HG03139 (cell line): ENCODE results near the gene RASSF7.
A peak's percentile ranks its signal among the peaks of the same experiment; 100 is the strongest.
"Not testable (repeated sequence)": the region's sequence is repeated elsewhere in the genome, so short reads cannot be mapped to it uniquely, and the experiment has no call there.

Experiments
- ATAC-seq: cut with Tn5 transposase; IDR thresholded peaks from one replicate; pipeline ENCODE4 v1.9.1; 2021; ENCODE audit not compliant: unreplicated experiment

RASSF7 gene

GRCh38 chr11:563812-564578 is 3.2 kb downstream of the RASSF7 start:
- no peak for ATAC-seq

DNA sequence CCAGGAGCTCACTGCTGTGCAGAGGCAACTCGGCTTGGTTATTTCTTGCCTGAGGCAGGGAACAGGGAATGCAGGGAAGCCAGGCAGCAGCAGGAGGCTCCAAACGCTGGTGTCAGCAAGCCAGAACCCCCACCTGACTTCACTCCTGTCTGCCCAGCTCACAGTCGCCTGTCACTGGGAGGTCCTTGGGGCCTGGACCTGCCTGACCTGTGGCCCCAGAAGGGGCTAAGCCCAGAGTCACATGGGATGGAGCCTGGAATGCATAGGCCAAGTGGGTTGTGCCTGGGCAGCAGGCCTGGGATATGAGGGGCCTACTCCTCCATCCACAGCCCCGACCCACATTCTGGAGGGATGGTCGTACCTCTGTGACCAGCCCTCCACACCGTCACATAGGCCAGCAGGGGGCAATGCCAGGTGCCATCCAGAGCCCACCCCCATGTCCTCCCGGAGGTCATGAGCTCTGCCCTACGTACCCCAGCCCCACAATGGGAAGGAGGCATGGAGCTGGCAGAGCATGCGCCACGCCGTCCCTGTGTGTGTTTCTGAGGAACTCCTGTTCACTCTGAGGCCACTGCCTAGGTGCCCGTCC is 5.2 kb downstream of the RASSF7 start:
- ATAC-seq = no peak

DNA sequence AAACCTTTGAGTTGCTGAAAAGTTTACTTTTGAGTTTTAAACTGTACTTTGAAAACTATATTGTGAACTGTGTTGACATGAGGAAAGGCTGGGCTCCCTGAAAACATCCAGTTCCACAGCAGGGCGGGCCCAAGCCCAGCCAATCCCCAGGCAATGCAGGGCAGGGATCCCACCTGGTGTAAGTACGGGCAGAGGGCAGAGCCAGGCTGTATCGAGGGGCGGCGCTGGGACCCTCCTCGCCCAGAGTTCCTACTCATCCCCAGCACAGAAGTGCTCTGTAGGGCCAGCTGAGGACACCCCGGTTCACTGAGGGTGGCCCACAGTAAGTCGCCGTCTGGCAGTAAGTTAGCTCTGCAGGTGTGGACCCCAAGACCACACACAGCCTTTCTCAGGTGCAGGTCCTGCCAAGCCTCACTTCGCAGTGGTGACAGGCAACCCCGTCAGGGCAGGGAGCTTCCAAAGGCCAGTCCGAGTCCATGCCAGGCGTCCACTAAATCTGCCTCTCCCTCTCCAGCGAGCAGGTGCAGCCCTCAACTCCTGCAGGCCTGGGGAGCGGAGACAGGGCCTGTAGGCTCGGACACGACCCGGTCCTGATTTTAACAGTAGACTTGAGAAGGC is 6.3 kb downstream of the RASSF7 start:
- no peak for ATAC-seq

- ATAC-seq = no peak
Observed at GRCh38 chr11:567629-568292, 7.0 kb downstream of the RASSF7 start.

GRCh38 chr11:568306-569157 is 7.8 kb downstream of the RASSF7 start:
- ATAC-seq = peak; percentile 88

DNA sequence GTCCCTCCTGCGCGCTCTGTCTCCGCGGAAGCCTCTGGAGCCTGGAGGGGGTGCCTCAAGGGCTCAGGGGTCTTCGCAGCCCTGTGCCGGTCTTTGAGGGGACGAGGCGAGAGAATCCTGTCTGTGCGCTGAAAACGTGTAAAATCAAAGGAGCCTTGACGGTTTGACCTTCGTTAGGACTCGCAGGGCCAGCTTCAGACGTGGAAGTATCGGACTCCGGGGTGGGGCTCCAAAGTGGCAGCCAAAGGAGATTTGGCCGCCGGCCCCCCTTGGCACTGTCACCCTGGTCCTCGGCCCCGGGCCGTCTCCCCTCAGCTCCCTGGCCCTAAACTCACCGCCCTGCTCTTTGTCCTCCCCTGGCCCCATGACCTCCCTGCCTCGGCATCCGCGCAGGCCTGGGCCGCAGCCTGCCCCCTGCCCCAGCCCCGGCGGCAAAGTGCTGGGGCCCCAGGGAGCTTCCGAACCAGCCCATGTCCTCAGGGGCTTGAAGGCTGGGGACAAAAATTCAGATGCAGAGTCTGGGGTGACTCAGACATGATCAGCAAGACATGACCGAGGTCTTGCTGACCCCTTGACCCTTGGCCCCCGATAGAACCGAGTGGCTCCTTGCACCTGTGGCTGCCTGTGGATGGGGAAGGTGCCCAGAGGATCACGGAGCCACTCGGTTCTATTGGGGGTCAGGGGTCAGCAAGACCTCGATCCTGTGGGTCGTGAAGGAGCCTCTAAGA is 8.6 kb downstream of the RASSF7 start:
- no peak for ATAC-seq

GRCh38 chr11:571802-572185 is 11.0 kb downstream of the RASSF7 start:
- no peak for ATAC-seq

GRCh38 chr11:573146-573759 is 12.5 kb downstream of the RASSF7 start:
- no peak for ATAC-seq

GRCh38 chr11:574031-574570 is 13.3 kb downstream of the RASSF7 start:
- not testable (repeated sequence) for ATAC-seq

DNA sequence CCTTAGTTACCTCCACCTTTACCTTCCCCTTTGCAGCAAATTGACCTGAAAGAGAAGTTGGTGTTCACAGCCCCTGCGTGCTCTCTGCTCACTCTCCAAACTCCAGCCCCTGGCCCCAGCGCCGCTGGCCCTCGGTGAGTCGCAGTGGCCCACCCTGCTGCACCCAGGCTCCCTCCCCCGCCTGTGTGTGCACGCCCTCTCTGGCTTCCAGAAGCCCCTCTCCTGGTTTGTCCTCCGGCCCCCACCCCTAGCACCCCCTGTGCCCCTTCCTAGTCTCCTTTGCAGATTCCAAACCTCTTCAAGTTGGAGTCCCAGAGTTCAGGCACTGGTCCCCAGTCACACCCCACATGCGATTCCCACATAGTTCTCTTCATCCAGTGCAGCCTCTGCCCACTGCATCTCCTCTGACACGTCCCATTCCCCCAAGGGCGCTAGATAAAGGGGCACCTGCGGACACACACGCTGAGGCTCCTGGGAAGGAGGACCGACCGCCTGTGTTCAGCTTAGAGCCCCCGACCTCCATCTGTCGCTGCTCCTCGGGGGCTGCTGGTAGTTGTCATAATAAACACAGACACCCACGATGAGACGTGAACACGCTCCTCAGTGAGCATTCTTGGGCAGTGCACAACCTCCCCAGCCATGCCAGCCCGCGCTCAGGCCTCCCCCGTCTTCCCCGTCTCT is 14.0 kb downstream of the RASSF7 start:
- ATAC-seq = no peak

DNA sequence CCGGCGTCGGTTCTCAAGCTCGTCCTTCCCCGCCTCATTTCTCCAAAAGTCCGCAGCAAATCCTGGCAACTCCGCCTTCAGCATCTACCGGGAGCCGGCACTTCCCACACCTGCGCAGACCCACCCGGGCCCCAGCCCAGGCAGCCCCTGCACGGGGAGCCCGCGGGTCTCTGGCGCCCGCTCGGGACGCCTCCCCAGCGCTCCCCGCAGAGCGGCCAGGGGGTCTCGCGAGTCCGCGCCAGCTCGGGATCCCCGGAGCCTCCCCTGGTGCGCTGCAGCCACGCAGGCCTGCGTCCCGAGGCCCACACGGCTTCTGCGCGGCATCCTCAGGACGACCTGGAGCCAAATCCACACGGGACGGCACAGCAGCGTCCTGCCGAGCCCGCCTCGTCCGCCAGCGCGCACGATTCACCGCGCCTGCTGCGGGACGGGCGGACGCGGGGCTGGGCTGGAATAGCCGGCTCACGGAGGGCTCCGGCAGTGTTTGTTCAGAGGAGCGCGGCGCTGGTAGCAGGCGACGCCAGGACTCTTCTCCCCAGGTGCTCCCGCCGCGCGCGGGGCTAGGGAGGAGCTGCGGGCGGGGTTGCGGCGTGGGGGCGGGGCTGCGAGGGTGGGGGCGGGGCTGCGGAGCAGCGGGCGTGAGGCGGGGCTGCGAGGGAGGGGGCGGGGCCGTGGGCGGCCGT is 14.7 kb downstream of the RASSF7 start:
- ATAC-seq = peak; percentile 30

GRCh38 chr11:575996-576768 is 15.4 kb downstream of the RASSF7 start, which contains the start of gene PHRF1:
Gene PHRF1 (plus strand): TSS chr11:576470. CDS start chr11:581513, 5,043 bp downstream.
- peak; percentile 78 for ATAC-seq

DNA sequence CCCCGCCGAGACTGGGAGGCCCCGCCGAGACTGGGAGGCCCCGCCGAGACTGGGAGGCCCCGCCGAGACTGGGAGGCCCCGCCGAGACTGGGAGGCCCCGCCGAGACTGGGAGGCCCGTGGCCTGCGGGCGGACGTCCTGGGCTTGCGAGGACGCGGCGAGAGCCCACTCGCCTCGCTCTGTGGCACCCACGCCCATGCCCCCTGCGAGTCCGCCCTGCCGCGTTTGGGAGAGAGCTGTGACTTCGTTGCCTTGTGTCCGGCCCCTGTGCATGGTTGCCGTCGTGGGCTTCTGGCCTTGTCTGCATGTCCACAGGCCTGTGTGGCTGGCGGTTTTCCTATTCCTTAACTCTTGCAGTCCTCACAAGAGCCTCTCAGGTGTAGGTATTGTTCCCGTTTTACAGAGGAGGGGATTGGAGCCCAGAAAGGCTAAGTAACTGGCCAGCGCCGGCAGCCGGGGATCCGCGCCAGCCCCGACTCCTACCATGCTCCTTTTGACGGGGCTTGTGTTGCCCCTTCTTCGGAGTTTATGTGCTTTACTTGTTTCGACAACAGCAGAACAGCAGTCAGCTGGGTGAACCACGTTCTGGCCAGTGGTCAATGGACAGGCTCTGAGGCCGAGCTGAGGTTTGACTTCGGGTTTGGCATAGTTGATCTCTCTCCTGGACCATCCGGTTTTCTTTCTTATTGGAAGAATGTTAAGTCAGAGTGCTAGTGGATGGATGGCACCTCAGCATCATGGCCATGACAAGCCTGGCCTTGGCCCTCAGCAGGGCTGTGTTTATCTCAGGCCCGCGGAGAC is 16.2 kb downstream of the RASSF7 start:
- no peak for ATAC-seq

GRCh38 chr11:577611-577894 is 16.8 kb downstream of the RASSF7 start:
- ATAC-seq = no peak

GRCh38 chr11:578276-579035 is 17.7 kb downstream of the RASSF7 start:
- no peak for ATAC-seq
